GM12878 (cell line): ENCODE measurements around the gene MND1. TPM values are rescaled to one million over a fixed set of nuclear protein-coding genes. Genes with fewer than 3 reads are reported as not detected.

Experiments used
- ATF7 ChIP-seq: fragments of 450-650 bp; IDR thresholded peaks from 2 replicates; pipeline ENCODE4 v1.6.1; 2016; ENCODE audit warnings: low read depth, mild to moderate bottlenecking
- CBX3 ChIP-seq: fragments of 200-600 bp; sonication (generic); IDR thresholded peaks from 2 replicates; pipeline ENCODE4 v1.6.1; 2016; ENCODE audit warnings: low read depth, borderline replicate concordance
- DPF2 ChIP-seq: fragments of 450-650 bp; IDR thresholded peaks from 2 replicates; pipeline ENCODE4 v1.6.1; 2017; ENCODE audit warnings: mild to moderate bottlenecking
- ESRRA ChIP-seq: IDR thresholded peaks from 2 replicates; pipeline ENCODE4 v1.6.1; 2012; ENCODE audit warnings: mild to moderate bottlenecking, low read length, improper control_type of control experiment
- FOS ChIP-seq: IDR thresholded peaks from 3 replicates; pipeline ENCODE4 v1.6.1; 2011; ENCODE audit warnings: borderline replicate concordance; ENCODE audit not compliant: insufficient read length; ENCODE audit errors: extremely low read depth
- HCFC1 ChIP-seq: fragments of 150-350 bp; IDR thresholded peaks from 2 replicates; pipeline ENCODE4 v1.6.1; 2014; ENCODE audit warnings: low read length
- HDGF ChIP-seq: fragments of 450-650 bp; IDR thresholded peaks from 2 replicates; pipeline ENCODE4 v1.6.1; 2016; ENCODE audit warnings: antibody characterized with exemption
- KDM1A ChIP-seq: fragments of 200-600 bp; sonication (generic); IDR thresholded peaks from 2 replicates; pipeline ENCODE4 v1.6.1; 2016; ENCODE audit warnings: borderline replicate concordance
- MXI1 ChIP-seq: fragments of 150-350 bp; IDR thresholded peaks from 2 replicates; pipeline ENCODE4 v1.6.1; 2011; ENCODE audit warnings: low read depth, mild to moderate bottlenecking, inconsistent platforms, low read length, improper control_type of control experiment
- NFIC ChIP-seq: IDR thresholded peaks from 2 replicates; pipeline ENCODE4 v1.6.1; 2012; ENCODE audit warnings: low read depth, mild to moderate bottlenecking, inconsistent platforms, low read length, moderate library complexity
- POU2F2 ChIP-seq: IDR thresholded peaks from 3 replicates; pipeline ENCODE4 v1.6.1; 2011; ENCODE audit warnings: low read depth, mild to moderate bottlenecking, low read length, borderline replicate concordance
- RFX5 ChIP-seq: IDR thresholded peaks from 2 replicates; pipeline ENCODE4 v1.6.1; 2011; ENCODE audit warnings: low read depth, low read length, improper control_type of control experiment
- SP1 ChIP-seq: IDR thresholded peaks from one replicate; pipeline ENCODE4 v1.6.1; 2011; ENCODE audit warnings: low read depth, low read length
- TARDBP ChIP-seq: IDR thresholded peaks from 2 replicates; pipeline ENCODE4 v1.6.1; 2016; ENCODE audit warnings: borderline replicate concordance
- TBL1XR1 ChIP-seq: IDR thresholded peaks from 2 replicates; pipeline ENCODE4 v1.6.1; 2012; ENCODE audit warnings: low read depth, low read length, improper control_type of control experiment
- TCF3 ChIP-seq: IDR thresholded peaks from 2 replicates; pipeline ENCODE4 v1.6.1; 2012; ENCODE audit warnings: low read depth, mild to moderate bottlenecking, low read length, borderline replicate concordance; ENCODE audit not compliant: insufficient read depth
- YY1 ChIP-seq: IDR thresholded peaks from 2 replicates; pipeline ENCODE4 v1.6.1; 2011; ENCODE audit warnings: low read depth, mild to moderate bottlenecking, low read length
- polyA plus RNA-seq, 11 experiments: library from polyadenylated mRNA; depleted of rRNA in 4 of 11; unstranded in 6 of 11; stranded (reverse) in 5 of 11; fragments of >200 nt; fragmentation: Nextera tagmentation in 4 of 11; fragmentation: Illumina TruSeq in 1 of 11; extraction: Ambion mirVana in 4 of 11; extraction: Trizol in 1 of 11; gene quantifications; 1 replicate in 1 of 11; 2 replicates in 10 of 11; pipeline versions ENCODE4 v1.2.1 to v1.2.3, GENCODE V29; 2011 to 2016; ENCODE audit warnings: inconsistent platforms in 2 of 11, missing spikeins in 2 of 11, low read depth in 1 of 11
- total RNA-seq, 4 experiments: library from RNA; depleted of rRNA in 3 of 4; stranded (reverse); fragments of >200 nt in 3 of 4; fragmentation: Illumina TruSeq in 1 of 4; extraction: Trizol in 1 of 4; gene quantifications; 2 replicates each; pipeline versions ENCODE4 v1.2.1 to v1.2.3, GENCODE V29; 2013 to 2021
- TF ChIP-seq, protein P1 (sequence below): fragments of 450-650 bp; IDR thresholded peaks from 2 replicates; pipeline ENCODE4 v1.6.1; 2017; ENCODE audit warnings: borderline replicate concordance
- TF ChIP-seq, protein P2 (sequence below): fragments of 450-650 bp; IDR thresholded peaks from 2 replicates; pipeline ENCODE4 v1.6.1; 2016; ENCODE audit warnings: mild to moderate bottlenecking, moderate library complexity, borderline replicate concordance
- TF ChIP-seq, protein P3 (sequence below): fragments of 450-650 bp; IDR thresholded peaks from 2 replicates; pipeline ENCODE4 v1.6.1; 2016; ENCODE audit warnings: mild to moderate bottlenecking
- TF ChIP-seq, protein P4 (sequence below): fragments of 450-650 bp; IDR thresholded peaks from 2 replicates; pipeline ENCODE4 v1.6.1; 2017; ENCODE audit warnings: antibody characterized with exemption, mild to moderate bottlenecking, moderate library complexity

The MND1 gene
- total and polyA plus RNA-seq, 10 of the 15 experiments (the other 5 are each of a cell fraction or from before 2014, with no cell fraction given), result 17.7 to 58.1 (median 47.3) TPM

DNA sequence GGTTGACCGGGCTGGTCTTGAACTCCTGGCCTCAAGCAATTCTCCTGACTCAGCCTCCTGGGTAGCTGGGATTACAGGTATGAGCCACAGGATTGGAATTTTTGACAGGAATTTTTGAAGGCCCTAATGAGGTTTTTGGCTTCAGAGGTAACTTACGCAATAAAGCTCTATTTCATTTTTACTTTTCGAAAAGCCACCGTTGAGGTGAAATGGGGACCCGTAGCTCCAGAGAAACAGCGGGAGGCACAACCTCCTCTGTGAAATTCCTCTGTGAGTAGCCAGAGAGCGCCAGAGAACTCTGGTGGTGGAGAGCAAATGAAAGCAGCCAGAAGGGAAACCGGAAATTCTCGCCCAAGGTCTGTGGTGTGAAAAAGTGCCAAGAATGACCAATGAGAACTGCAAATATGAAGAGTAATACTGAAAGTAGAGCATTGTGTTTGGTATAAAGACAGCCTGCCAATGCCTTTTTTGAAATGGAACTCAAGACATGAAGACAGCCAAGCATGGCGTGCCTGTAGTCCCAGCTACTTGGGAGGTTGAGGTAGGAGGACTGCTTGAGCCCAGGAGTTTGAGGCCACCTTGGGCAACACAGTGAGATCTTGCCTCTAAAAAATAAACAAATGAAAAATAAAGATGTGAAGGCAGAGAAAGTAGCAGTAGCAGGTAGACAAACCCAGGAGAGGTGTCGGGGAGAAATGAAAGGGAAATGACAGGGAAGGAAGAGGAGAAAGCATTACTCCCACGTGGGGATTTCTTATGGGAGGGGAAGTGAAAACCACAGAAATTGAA, 88.7 kb downstream of the MND1 start (continued):
- TF ChIP-seq, protein P1, sequence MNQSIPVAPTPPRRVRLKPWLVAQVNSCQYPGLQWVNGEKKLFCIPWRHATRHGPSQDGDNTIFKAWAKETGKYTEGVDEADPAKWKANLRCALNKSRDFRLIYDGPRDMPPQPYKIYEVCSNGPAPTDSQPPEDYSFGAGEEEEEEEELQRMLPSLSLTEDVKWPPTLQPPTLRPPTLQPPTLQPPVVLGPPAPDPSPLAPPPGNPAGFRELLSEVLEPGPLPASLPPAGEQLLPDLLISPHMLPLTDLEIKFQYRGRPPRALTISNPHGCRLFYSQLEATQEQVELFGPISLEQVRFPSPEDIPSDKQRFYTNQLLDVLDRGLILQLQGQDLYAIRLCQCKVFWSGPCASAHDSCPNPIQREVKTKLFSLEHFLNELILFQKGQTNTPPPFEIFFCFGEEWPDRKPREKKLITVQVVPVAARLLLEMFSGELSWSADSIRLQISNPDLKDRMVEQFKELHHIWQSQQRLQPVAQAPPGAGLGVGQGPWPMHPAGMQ, result no peak
- TF ChIP-seq TCF3, result peak; percentile 44; the same call in 1 of the 2 replicates
- TF ChIP-seq TARDBP, result no peak; the same call in 1 of the 2 replicates
- peak; percentile 92 for TF ChIP-seq TBL1XR1
- 0 out of 2 replicates have a peak, but pooled peaks have one; percentile 55 for TF ChIP-seq ESRRA
- peak; percentile 78 for TF ChIP-seq MXI1
- peak; percentile 87 for TF ChIP-seq NFIC
- no peak for TF ChIP-seq FOS
- TF ChIP-seq, protein P2, sequence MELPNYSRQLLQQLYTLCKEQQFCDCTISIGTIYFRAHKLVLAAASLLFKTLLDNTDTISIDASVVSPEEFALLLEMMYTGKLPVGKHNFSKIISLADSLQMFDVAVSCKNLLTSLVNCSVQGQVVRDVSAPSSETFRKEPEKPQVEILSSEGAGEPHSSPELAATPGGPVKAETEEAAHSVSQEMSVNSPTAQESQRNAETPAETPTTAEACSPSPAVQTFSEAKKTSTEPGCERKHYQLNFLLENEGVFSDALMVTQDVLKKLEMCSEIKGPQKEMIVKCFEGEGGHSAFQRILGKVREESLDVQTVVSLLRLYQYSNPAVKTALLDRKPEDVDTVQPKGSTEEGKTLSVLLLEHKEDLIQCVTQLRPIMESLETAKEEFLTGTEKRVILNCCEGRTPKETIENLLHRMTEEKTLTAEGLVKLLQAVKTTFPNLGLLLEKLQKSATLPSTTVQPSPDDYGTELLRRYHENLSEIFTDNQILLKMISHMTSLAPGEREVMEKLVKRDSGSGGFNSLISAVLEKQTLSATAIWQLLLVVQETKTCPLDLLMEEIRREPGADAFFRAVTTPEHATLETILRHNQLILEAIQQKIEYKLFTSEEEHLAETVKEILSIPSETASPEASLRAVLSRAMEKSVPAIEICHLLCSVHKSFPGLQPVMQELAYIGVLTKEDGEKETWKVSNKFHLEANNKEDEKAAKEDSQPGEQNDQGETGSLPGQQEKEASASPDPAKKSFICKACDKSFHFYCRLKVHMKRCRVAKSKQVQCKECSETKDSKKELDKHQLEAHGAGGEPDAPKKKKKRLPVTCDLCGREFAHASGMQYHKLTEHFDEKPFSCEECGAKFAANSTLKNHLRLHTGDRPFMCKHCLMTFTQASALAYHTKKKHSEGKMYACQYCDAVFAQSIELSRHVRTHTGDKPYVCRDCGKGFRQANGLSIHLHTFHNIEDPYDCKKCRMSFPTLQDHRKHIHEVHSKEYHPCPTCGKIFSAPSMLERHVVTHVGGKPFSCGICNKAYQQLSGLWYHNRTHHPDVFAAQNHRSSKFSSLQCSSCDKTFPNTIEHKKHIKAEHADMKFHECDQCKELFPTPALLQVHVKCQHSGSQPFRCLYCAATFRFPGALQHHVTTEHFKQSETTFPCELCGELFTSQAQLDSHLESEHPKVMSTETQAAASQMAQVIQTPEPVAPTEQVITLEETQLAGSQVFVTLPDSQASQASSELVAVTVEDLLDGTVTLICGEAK, result no peak
- TF ChIP-seq, protein P3, sequence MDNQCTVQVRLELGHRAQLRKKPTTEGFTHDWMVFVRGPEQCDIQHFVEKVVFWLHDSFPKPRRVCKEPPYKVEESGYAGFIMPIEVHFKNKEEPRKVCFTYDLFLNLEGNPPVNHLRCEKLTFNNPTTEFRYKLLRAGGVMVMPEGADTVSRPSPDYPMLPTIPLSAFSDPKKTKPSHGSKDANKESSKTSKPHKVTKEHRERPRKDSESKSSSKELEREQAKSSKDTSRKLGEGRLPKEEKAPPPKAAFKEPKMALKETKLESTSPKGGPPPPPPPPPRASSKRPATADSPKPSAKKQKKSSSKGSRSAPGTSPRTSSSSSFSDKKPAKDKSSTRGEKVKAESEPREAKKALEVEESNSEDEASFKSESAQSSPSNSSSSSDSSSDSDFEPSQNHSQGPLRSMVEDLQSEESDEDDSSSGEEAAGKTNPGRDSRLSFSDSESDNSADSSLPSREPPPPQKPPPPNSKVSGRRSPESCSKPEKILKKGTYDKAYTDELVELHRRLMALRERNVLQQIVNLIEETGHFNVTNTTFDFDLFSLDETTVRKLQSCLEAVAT, result peak; percentile 94
- peak; percentile 41 for TF ChIP-seq SP1
- peak; percentile 91 for TF ChIP-seq ATF7
- TF ChIP-seq, protein P4, sequence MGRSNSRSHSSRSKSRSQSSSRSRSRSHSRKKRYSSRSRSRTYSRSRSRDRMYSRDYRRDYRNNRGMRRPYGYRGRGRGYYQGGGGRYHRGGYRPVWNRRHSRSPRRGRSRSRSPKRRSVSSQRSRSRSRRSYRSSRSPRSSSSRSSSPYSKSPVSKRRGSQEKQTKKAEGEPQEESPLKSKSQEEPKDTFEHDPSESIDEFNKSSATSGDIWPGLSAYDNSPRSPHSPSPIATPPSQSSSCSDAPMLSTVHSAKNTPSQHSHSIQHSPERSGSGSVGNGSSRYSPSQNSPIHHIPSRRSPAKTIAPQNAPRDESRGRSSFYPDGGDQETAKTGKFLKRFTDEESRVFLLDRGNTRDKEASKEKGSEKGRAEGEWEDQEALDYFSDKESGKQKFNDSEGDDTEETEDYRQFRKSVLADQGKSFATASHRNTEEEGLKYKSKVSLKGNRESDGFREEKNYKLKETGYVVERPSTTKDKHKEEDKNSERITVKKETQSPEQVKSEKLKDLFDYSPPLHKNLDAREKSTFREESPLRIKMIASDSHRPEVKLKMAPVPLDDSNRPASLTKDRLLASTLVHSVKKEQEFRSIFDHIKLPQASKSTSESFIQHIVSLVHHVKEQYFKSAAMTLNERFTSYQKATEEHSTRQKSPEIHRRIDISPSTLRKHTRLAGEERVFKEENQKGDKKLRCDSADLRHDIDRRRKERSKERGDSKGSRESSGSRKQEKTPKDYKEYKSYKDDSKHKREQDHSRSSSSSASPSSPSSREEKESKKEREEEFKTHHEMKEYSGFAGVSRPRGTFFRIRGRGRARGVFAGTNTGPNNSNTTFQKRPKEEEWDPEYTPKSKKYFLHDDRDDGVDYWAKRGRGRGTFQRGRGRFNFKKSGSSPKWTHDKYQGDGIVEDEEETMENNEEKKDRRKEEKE, result no peak
- TF ChIP-seq HCFC1, result 0 out of 2 replicates have a peak, but pooled peaks have one; percentile 8
- TF ChIP-seq HDGF, result peak; percentile 57; the same call in 1 of the 2 replicates
- TF ChIP-seq KDM1A, result no peak
- no peak for TF ChIP-seq CBX3
- TF ChIP-seq POU2F2, result 0 out of 3 replicates have a peak, but pooled peaks have one; percentile 32
- TF ChIP-seq YY1, result peak; percentile 80
- peak; percentile 96 for TF ChIP-seq DPF2
- 0 out of 2 replicates have a peak, but pooled peaks have one; percentile 6 for TF ChIP-seq RFX5
